ENCODE results near the gene MAP3K3. TPM values are rescaled to one million over a fixed set of nuclear protein-coding genes. Genes with fewer than 3 reads are reported as not detected.

Gene MAP3K3
- total and polyA plus RNA-seq, 2 donors (not counting 3 experiments of a cell fraction or from before 2014, with no cell fraction given), result 56.6 to 81.0 TPM

- H2AFZ ChIP-seq (ENCODE audit: low read depth, low read length), result no peak overlapping the region
- POLR2A ChIA-PET, result no interaction called here
- H3K27me3 ChIP-seq (ENCODE audit: control insufficient read depth in 2 of 2, insufficient read depth in 2 of 2, low read length in 2 of 2), result no peaks in the 10 kb centered on the region
- no peak for TF ChIP-seq POLR2AphosphoS5 (IDR thresholded peaks at IDR 0.05; ENCODE audit: insufficient read depth, low read depth, low read length)
- TF ChIP-seq EZH2 (IDR thresholded peaks at IDR 0.05; ENCODE audit: borderline replicate concordance, low read depth, low read length, severe bottlenecking), result no peak
- TF ChIP-seq MAX (IDR thresholded peaks at IDR 0.05; ENCODE audit: insufficient read depth, insufficient read length), result no peak
- TF ChIP-seq JUN (IDR thresholded peaks at IDR 0.05; ENCODE audit: borderline replicate concordance, insufficient read depth, insufficient read length, low read depth), result no peak
- TF ChIP-seq POLR2A (IDR thresholded peaks at IDR 0.05; ENCODE audit: low read depth, low read length), result no peak
- TF ChIP-seq GATA2 (IDR thresholded peaks at IDR 0.05; ENCODE audit: insufficient read depth, insufficient read length, low read depth, low read length), result no peak
- TF ChIP-seq FOS (IDR thresholded peaks at IDR 0.05; ENCODE audit: borderline replicate concordance, insufficient read depth, low read length), result no peak
- no peak for TF ChIP-seq CTCF (IDR thresholded peaks at IDR 0.05; ENCODE audit: extremely low read depth in 1 of 2, insufficient read depth in 1 of 2, low read depth in 1 of 2, low read length in 2 of 2)
- no peak for TF ChIP-seq MYC (IDR thresholded peaks at IDR 0.05; ENCODE audit: low read depth, low read length)
- no peak overlapping the region for H3K9ac ChIP-seq (replicated peaks; ENCODE audit: extremely low read depth, insufficient read depth, low read length)
- H3K4me2 ChIP-seq (ENCODE audit: insufficient read depth, low read length), result peak overlapping the region; percentile 11
- dilution Hi-C loops (cut with MboI; ENCODE audit: extremely low pct_ligation_motif_present, low sequenced_read_pairs) (no loop called here), intact Hi-C loops (cut with micrococcal nuclease) (no loop called here)
- H3K27ac ChIP-seq (ENCODE audit: insufficient read depth, low read depth, low read length), result no peak overlapping the region
- H3K9me1 ChIP-seq (replicated peaks; ENCODE audit: control insufficient read depth, extremely low read depth, insufficient read depth, low read length), result no peaks in the 10 kb centered on the region
- no peaks in the 10 kb centered on the region for H4K20me1 ChIP-seq (replicated peaks; ENCODE audit: control insufficient read depth, extremely low read depth, insufficient read depth, low read length)
- CTCF ChIA-PET, result no interaction called here
- peaks cover 4% of the 10 kb centered on the region for H3K4me1 ChIP-seq (ENCODE audit: control insufficient read depth, extremely low read depth, insufficient read depth, low read length)
- H3K79me2 ChIP-seq (ENCODE audit: control insufficient read depth, insufficient read depth, low read length), result no peaks in the 10 kb centered on the region
- peaks cover 4 to 5% of the 10 kb centered on the region in 2 experiments for H3K36me3 ChIP-seq (ENCODE audit: control insufficient read depth in 2 of 2, extremely low read depth in 1 of 2, insufficient read depth in 2 of 2, low read length in 2 of 2)
- DNase-seq (ENCODE audit: low read depth, low spot score) (peak; percentile 75), FAIRE-seq (peak; percentile 68)
- H3K4me3 ChIP-seq (replicated peaks in 1 of 3; ENCODE audit: insufficient read depth in 1 of 3, low read depth in 1 of 3, low read length in 3 of 3), result no peak overlapping the region
- no TSS peak for BruUV-seq (replicated peaks)
- H3K9me3 ChIP-seq (replicated peaks; ENCODE audit: control insufficient read depth, insufficient read depth, low read length), result no peaks in the 10 kb centered on the region
Observed at GRCh38 chr17:63716426-63716825, 94.2 kb downstream of the MAP3K3 start.
